ENCODE measurements around the gene TMCC3.

DNA sequence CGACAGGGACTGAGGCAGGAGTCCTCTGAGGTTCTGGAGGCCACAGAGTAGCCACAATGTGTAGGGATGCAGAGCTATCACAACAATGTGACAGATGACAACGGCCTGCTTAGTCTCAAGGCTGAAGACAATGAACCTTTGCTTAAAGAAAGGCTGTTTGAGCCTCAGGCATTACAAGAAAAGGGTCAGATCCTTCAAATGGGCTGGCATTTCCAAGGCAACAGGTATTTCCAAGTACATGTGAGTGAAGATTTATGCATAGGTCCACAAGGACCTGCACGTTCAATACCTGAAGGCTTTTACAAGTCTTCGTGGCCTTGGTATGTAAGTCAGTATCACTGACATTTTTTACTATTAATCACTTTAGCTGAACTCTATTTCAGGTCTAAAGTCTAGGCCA lies 62.0 kb downstream of the TMCC3 start:
- TF ChIP-seq, protein P1, sequence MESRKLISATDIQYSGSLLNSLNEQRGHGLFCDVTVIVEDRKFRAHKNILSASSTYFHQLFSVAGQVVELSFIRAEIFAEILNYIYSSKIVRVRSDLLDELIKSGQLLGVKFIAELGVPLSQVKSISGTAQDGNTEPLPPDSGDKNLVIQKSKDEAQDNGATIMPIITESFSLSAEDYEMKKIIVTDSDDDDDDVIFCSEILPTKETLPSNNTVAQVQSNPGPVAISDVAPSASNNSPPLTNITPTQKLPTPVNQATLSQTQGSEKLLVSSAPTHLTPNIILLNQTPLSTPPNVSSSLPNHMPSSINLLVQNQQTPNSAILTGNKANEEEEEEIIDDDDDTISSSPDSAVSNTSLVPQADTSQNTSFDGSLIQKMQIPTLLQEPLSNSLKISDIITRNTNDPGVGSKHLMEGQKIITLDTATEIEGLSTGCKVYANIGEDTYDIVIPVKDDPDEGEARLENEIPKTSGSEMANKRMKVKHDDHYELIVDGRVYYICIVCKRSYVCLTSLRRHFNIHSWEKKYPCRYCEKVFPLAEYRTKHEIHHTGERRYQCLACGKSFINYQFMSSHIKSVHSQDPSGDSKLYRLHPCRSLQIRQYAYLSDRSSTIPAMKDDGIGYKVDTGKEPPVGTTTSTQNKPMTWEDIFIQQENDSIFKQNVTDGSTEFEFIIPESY (IDR thresholded peaks at IDR 0.05) = no peak
- TF ChIP-seq FOXA1 (IDR thresholded peaks at IDR 0.05) (no peak), TAF1 (conservative IDR thresholded peaks at IDR 0.05) (no peak), EGR1 (IDR thresholded peaks at IDR 0.05; ENCODE audit: low read depth in 2 of 2) (no peak)
- TF ChIP-seq, protein P2, sequence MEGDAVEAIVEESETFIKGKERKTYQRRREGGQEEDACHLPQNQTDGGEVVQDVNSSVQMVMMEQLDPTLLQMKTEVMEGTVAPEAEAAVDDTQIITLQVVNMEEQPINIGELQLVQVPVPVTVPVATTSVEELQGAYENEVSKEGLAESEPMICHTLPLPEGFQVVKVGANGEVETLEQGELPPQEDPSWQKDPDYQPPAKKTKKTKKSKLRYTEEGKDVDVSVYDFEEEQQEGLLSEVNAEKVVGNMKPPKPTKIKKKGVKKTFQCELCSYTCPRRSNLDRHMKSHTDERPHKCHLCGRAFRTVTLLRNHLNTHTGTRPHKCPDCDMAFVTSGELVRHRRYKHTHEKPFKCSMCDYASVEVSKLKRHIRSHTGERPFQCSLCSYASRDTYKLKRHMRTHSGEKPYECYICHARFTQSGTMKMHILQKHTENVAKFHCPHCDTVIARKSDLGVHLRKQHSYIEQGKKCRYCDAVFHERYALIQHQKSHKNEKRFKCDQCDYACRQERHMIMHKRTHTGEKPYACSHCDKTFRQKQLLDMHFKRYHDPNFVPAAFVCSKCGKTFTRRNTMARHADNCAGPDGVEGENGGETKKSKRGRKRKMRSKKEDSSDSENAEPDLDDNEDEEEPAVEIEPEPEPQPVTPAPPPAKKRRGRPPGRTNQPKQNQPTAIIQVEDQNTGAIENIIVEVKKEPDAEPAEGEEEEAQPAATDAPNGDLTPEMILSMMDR (IDR thresholded peaks at IDR 0.05; ENCODE audit: low read depth, low read length, missing input control) = no peak

All from liver (tissue), 3 donors.